SK-N-MC (cell line): ENCODE data around the gene GPATCH8.
"Not testable (repeated sequence)": the region's sequence is repeated elsewhere in the genome, so short reads cannot be mapped to it uniquely, and the experiment has no call there.

ENCODE experiments used
- DNase-seq: peaks from one replicate; pipeline ENCODE4 v3.0.0-alpha.2; 2011; ENCODE audit warnings: low read depth, low spot score
- H3K27ac ChIP-seq: fragments of 200-600 bp; sonication (generic); 2 replicates; pipeline ENCODE4 v1.5.1; 2016; ENCODE audit warnings: mixed run types
- H3K36me3 ChIP-seq: fragments of 200-600 bp; sonication (generic); 2 replicates; pipeline ENCODE4 v1.6.1; 2017; ENCODE audit warnings: antibody characterized with exemption, low read length, mixed read lengths; ENCODE audit not compliant: insufficient read depth
- H3K4me3 ChIP-seq: fragments of 200-600 bp; sonication (generic); 2 replicates; pipeline ENCODE4 v1.5.1; 2016
- H3K9ac ChIP-seq: fragments of 200-600 bp; sonication (generic); 2 replicates; pipeline ENCODE4 v1.8.0; 2017; ENCODE audit warnings: mixed run types, mixed read lengths; ENCODE audit not compliant: insufficient read length
- H3K9me3 ChIP-seq: fragments of 200-600 bp; sonication (generic); 2 replicates; pipeline ENCODE4 v1.6.1; 2017; ENCODE audit warnings: low read depth, mild to moderate bottlenecking, antibody characterized with exemption, low read length, moderate library complexity, mixed read lengths
- EZH2 ChIP-seq: fragments of 200-600 bp; sonication (generic); IDR thresholded peaks from one replicate; pipeline ENCODE4 v1.6.1; 2017; ENCODE audit warnings: antibody characterized with exemption
- FOXP2 ChIP-seq: optimal IDR thresholded peaks from 2 replicates; pipeline ENCODE3; 2011; ENCODE audit warnings: mild to moderate bottlenecking, moderate library complexity; ENCODE audit not compliant: insufficient read depth; ENCODE audit errors: extremely low read length, control extremely low read depth
- POLR2AphosphoS5 ChIP-seq: IDR thresholded peaks from 2 replicates; pipeline ENCODE4 v1.6.1; 2012; ENCODE audit warnings: mild to moderate bottlenecking, low read depth, low read length, borderline replicate concordance

GPATCH8 gene

GRCh38 chr17:44367231-44367979, 135.8 kb downstream of the GPATCH8 start:
- Histone ChIP-seq H3K9me3 (no peaks in the 10 kb centered on the region), H3K27ac (no peak overlapping the region), H3K9ac (no peak overlapping the region), H3K4me3 (no peak overlapping the region), H3K36me3 (no peaks in the 10 kb centered on the region)
- TF ChIP-seq POLR2AphosphoS5 (no peak), FOXP2 (no peak), EZH2 (no peak)
- DNase-seq = no peak

- not testable (repeated sequence) for H3K36me3 ChIP-seq, H3K4me3 ChIP-seq, H3K9ac ChIP-seq, H3K27ac ChIP-seq, H3K9me3 ChIP-seq, DNase-seq
These were observed 138.2 kb downstream of the GPATCH8 start for GRCh38 chr17:44365051-44365450.

- peak within 1 kb of the TSS; percentile 71 for H3K27ac ChIP-seq
- no peaks in the 10 kb centered on the region for H3K36me3 ChIP-seq
- no peaks in the 10 kb centered on the region for H3K9me3 ChIP-seq
- TF ChIP-seq POLR2AphosphoS5 = no peak
- H3K9ac ChIP-seq = peak within 1 kb of the TSS; percentile 95
- no peak for DNase-seq
- H3K4me3 ChIP-seq = peak within 1 kb of the TSS; percentile 93
These were observed 139.5 kb downstream of the GPATCH8 start, which contains the start of gene FAM171A2 for GRCh38 chr17:44363613-44364159. Gene FAM171A2 (minus strand): TSS chr17:44363853. CDS start chr17:44363714, 139 bp downstream.

- Histone ChIP-seq H3K36me3 (no peaks in the 10 kb centered on the region), H3K27ac (peak overlapping the region; percentile 71), H3K4me3 (peak overlapping the region; percentile 93), H3K9ac (peak overlapping the region; percentile 95), H3K9me3 (no peaks in the 10 kb centered on the region)
- DNase-seq = no peak
- no peak for TF ChIP-seq POLR2AphosphoS5
- no peak for TF ChIP-seq FOXP2
These were observed 140.1 kb downstream of the GPATCH8 start for GRCh38 chr17:44362949-44363612.

- Histone ChIP-seq H3K27ac (no peak overlapping the region), H3K36me3 (no peaks in the 10 kb centered on the region), H3K4me3 (peak overlapping the region; percentile 93), H3K9me3 (no peaks in the 10 kb centered on the region), H3K9ac (peak overlapping the region; percentile 95)
- TF ChIP-seq EZH2 (no peak), POLR2AphosphoS5 (no peak), FOXP2 (no peak)
- no peak for DNase-seq
These were observed 140.7 kb downstream of the GPATCH8 start for GRCh38 chr17:44362459-44362948.

GRCh38 chr17:44361292-44362260, 141.6 kb downstream of the GPATCH8 start:
- no peaks in the 10 kb centered on the region for H3K9me3 ChIP-seq
- no peak overlapping the region for H3K27ac ChIP-seq
- H3K9ac ChIP-seq = peak overlapping the region; percentile 95
- DNase-seq = no peak
- no peaks in the 10 kb centered on the region for H3K36me3 ChIP-seq
- TF ChIP-seq POLR2AphosphoS5 = peak; percentile 24; the same call in 1 of the 2 replicates
- TF ChIP-seq EZH2 = no peak
- no peak for TF ChIP-seq FOXP2
- H3K4me3 ChIP-seq = peak overlapping the region; percentile 93

- DNase-seq = no peak
These were observed 142.4 kb downstream of the GPATCH8 start for GRCh38 chr17:44360826-44361225.

GRCh38 chr17:44360144-44360533, 143.1 kb downstream of the GPATCH8 start:
- no peak for TF ChIP-seq EZH2
- no peak for TF ChIP-seq FOXP2
- TF ChIP-seq POLR2AphosphoS5 = no peak
- Histone ChIP-seq H3K36me3 (peaks cover 8% of the 10 kb centered on the region; the same call in 1 of the 2 replicates), H3K9me3 (no peaks in the 10 kb centered on the region), H3K9ac (no peak overlapping the region), H3K27ac (no peak overlapping the region), H3K4me3 (no peak overlapping the region)
- no peak for DNase-seq

More at GRCh38 chr17:44360826-44361225, 142.4 kb downstream of the GPATCH8 start:
- Histone ChIP-seq H3K36me3 (peaks cover 1% of the 10 kb centered on the region; the same call in 1 of the 2 replicates), H3K9ac (no peak overlapping the region), H3K4me3 (no peak overlapping the region), H3K27ac (no peak overlapping the region), H3K9me3 (no peaks in the 10 kb centered on the region)
- TF ChIP-seq POLR2AphosphoS5 = no peak
- no peak for TF ChIP-seq EZH2
- TF ChIP-seq FOXP2 = no peak
